ENCODE data around the gene AFAP1.

Gene AFAP1

DNA sequence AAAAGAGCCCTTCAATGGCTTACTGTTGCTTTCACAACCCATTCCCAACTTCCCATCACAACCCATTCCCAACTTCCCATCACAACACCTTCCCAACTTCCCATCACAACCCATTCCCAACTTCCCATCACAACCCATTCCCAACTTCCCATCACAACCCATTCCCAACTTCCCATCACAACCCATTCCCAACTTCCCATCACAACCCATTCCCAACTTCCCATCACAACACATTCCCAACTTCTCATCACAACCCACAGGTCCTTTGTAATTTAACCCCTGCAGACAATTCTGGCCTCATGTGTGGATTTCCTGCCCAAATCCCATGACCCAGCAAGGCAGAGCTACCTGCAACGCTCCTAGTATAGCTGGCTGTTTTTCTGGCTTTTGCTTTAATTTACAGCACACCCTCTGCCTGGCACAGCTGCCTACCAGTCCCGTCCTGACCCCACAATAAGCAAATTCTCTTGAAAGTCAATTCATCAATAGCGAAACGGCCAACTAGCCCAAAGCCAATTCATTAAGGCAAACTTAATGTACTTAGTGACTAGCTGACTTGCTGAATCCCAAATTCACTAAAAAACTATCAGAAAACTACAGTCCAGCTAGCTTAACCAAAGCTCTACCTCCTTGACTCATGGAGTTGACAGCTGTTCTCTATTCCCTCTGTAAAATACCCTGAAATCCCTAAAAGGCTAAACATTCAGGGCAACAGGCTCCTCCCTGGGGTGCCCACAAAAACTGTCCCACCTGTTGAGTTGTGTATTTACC lies 75.6 kb downstream of the AFAP1 start:
- no peak for DNase-seq

GRCh38 chr4:7862561-7863192 lies 77.0 kb downstream of the AFAP1 start:
- no peak for DNase-seq

DNA sequence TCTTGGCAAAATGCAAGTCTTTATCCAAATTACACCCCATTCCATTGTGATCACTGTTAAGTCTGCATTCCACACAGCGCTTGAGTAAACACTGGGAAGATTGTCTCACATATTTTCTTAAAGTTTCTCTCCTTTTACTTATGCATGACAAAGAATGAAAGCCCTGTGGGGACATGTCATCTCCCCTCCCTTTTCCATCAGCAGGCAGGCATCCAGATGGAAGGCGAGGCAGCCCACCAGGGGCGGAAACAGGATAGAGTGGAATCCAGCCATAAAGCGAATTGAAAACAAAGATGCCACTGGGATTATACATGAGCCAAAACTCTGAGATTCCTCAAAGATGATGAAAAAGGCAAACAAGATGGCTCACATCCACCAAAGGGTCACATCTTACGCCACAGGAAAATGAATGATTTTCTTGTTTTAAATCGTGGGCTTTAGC lies 78.2 kb downstream of the AFAP1 start:
- no peak for DNase-seq

DNA sequence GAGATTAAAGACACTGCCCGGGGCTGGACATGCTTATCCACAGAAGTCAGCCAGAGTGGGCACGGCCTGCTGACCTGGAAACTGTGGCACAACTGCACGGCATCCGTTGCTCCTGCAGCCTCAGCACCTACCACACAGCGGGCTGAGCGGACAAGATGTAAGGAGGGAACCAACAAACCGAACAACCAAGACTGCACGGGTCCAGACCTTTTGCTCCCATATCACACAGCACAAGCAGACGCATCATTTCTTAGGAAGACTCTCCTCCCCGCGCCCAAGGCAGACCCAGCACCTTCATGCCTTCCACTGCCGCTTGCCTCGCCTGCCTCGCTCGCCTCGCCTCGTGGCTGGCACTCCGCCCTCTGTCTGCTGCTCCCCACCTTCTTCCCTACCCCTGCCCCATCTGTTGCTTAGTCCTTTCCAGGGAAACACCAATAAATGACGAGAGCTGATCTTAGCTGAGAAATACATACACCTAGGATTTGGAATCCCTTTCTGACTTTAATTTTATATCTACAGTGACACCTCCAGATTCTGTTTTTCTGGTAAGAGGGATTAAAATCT lies 79.0 kb downstream of the AFAP1 start:
- DNase-seq: no peak

DNA sequence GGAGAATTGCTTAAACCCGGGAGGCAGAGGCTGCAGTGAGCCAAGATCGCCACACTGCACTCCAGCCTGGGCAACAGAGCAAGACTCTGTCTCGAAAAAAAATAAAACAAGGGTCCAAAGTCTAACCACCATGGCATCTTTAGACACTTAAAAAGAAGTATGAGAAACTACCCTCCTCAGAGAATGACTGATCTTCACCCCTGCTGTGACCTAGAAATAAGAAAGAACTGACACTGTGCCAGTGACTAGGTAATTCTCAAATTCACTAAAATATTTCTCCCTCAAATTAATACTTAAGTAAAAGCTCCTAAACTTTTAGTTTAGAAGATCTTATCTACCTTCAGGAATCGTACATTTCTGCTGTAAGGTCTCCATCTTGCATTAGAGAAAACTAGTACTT lies 80.3 kb downstream of the AFAP1 start:
- no peak for DNase-seq

GRCh38 chr4:7858498-7858897 lies 81.2 kb downstream of the AFAP1 start:
- DNase-seq: no peak

DNA sequence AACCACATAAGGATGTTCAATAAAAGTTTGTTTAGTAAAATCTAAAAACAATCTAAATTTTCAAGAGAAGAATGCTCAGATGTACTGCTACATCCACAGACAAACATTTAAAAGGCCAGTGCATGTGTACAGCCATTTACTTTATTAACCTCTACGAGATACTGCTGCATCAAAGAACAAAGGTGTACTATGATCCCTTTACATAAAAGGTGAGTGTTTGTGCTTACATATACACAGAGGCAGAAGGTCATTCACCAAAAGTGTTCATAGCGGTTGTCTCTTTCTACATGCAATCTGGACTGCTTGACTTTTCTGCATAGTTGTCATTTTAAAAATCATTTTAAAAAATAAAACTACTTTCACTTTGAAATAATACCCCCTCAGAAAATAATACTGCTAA lies 81.7 kb downstream of the AFAP1 start:
- DNase-seq: no peak

- DNase-seq: no peak
Observed at GRCh38 chr4:7857238-7857701, 82.4 kb downstream of the AFAP1 start.

DNA sequence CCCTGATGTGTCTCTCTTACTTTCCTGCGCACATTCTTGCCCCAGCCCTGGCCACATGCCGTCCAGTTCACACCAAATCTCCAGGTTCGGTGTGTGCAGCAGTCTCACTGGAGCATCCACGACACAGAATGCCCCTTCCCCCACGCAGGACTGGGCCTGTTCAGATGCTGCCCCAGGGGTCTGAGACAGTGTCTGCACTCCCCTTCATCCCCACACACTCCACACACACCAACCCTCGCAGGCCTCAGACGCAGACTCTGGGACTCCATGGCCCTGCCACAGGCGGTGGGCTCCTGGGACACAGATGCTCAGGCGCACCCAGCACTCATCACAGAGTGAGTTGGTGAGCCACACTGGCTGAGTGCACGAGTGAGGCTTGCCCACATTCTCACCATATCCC lies 83.9 kb downstream of the AFAP1 start:
- DNase-seq: no peak

GRCh38 chr4:7854697-7855370 lies 84.8 kb downstream of the AFAP1 start:
- DNase-seq: no peak

DNA sequence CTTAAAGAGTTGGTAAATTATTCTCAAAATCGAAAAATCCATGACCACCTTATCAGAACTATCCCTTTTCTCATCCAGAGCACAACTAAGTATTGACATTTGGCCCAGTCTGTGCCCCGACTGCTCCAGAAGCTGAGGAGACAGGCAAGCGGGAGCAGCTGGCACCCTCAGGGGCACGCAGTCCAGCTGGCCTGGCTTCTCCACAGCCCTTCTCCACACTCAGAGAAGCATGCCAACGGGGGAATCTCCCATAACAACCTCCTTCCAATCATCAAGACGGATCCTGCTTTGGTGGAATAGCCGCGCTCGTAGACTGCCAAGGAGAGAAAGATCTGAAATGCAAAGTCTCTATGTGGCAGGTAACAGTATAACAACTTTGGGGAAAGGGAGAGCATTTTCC lies 85.4 kb downstream of the AFAP1 start:
- no peak for DNase-seq

- no peak for DNase-seq
Observed at GRCh38 chr4:7853271-7853670, 86.4 kb downstream of the AFAP1 start.

GRCh38 chr4:7852568-7853185 lies 87.0 kb downstream of the AFAP1 start:
- DNase-seq: no peak

DNA sequence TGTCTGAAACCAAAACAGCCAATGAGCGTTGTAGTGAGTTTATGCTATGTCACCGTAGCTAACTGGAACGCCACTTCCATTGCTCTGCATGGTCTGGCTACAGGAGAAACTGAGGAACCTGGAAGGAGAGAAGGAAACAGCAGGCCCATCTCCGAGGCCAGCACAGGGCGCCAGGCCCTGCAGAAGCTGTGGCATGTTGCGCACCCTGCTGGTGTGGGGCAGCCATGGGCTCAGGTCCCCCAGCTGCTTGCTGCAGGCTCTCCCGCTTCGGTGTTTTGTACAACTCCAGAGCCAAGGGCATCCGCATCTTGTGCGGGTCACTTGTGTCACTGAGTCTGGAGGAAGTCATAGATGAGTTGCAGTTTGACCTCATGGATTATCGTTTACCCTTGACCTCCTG lies 89.2 kb downstream of the AFAP1 start:
- no peak for DNase-seq

DNA sequence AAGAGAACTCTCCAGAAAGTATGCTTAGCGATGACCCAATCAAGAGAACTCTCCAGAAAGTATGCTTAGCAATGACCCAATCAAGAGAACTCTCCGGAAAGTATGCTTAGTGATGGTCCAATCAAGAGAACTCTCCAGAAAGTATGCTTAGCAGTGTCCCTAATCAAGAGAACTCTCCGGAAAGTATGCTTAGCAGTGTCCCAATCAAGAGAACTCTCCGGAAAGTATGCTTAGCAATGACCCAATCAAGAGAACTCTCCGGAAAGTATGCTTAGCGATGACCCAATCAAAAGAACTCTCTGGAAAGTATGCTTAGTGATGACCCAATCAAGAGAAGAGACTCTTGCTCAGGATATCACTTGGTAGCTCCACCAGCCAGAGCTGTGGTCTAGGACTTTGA lies 92.5 kb downstream of the AFAP1 start:
- no peak for DNase-seq

DNA sequence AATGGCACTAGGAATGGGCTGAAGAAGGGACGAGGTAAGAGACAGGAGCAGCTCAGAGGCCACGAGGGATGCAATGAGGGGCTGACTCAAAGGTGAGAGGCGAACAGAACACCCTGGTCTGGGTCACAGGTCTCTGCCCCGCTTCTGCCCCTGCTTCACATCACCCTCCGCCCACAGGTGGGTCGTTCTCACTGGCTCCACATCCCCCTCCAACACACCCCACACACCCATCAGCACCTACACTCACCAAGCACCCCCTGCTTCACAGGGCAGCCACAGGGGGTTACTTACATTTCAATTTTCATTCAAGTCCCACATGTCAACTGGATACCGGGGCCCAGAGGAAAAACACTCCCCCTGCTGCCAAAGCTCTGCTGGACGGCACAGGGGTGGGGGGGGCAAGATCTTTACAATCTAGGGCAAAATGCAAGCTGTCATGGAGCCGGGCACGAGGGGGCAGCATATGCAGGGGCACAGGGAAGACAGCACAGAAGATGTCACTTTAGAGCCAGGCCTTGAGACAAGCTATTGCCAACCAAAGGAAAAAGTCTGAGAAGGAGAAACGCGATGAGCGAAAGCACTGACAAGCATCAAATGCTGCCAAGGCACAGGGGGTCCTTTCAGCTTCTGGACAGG lies 94.0 kb downstream of the AFAP1 start:
- DNase-seq: no peak

DNA sequence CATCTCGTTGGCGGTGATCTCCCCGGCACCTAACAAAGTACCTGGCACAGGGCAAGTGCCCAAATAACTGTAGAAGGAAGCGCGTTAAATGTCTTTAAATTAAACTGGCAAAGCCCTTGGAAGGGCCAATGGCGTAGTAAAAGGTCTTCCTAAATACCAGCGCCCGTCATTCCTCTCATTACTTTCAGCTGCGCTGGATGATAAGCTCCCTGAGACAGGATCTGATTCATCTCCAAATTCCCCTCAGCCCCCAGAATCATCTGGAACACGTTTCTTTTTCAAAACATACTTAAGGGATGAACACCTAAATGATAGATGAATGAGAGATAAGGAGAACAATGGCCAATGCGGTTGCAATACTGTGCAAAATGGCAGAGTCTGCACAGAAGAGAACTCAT lies 95.1 kb downstream of the AFAP1 start:
- DNase-seq: no peak

DNA sequence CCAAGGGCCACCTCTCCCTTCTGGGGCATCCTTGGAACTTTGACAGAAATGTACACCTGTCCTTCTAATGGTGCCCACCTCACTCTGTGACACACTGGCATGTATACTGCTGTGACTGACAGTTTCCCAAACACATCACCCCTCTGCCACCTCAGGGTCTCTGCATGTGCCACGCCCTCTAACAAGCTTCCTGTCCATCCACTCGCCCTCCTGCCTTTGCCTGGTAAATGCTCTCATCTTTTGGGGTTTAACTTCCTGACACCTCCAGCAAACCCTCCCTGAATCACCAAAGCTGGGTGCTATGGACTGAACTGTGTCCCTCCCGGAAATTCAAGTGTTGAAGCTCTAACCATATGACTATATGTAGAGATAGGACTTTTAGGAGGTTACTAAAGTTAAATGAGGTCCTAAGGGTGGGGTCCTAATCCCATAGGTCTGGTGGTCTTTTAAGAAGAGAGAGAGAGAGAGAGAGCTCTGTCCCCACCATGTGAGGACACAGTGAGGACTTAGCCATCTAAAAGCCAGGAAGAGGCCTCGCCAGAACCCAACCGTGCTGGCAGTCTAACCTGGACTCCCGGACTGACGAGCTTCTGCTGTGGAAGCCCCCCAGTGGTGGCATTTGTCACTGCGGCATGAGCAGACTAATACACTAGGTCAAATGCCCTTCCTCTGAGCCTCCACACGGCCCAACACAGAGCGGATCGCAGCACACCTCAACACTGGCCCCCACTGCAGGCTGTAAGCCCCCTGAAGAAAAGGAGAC lies 95.6 kb downstream of the AFAP1 start:
- DNase-seq: peak; percentile 26

- DNase-seq: no peak
Observed at GRCh38 chr4:7842384-7843279, 97.0 kb downstream of the AFAP1 start.

DNA sequence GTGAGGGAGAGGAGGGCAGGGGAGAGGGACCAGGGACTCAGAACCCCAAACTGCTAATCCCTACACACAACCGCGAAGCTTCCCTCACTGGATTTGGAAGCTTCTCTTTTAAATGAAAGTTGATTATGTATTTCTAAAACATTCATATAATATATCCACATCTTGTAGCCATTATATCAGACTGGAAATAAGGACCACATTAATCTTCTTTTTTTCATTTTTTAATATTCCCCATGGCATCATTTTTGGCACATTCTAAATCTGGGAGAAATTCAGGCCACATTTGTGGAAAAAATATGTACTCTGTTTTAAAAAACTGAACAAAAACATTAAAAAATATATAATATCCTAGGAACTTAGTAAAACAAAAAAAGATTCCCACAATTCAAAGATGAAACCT lies 97.8 kb downstream of the AFAP1 start:
- no peak for DNase-seq

DNA sequence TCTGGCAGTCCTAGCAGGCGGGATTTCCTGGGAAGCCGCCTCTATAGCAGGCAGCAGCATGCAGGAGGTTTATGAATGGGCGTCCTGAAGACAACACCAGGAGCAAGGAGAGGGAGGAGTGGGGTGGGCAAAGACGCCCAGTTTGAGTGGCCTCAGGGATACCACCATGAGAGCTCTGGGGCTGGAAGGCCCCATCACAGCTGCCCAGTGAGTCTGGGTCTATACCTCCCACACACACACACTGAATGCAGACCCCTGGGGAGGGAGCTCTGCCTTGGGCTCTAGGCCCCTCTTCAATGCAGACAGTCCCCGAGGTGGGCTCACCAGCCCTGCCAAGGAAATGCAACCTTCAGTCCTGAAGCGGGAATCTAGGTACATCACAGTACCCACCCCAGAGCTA lies 98.6 kb downstream of the AFAP1 start:
- DNase-seq: no peak
